ENCODE data around the gene RASSF4. TPM values are rescaled to one million over a fixed set of nuclear protein-coding genes. Genes with fewer than 3 reads are reported as not detected.

The RASSF4 gene
- total and polyA plus RNA-seq, 12 donors, result 41.2 to 120 (median 79.9) TPM

DNA sequence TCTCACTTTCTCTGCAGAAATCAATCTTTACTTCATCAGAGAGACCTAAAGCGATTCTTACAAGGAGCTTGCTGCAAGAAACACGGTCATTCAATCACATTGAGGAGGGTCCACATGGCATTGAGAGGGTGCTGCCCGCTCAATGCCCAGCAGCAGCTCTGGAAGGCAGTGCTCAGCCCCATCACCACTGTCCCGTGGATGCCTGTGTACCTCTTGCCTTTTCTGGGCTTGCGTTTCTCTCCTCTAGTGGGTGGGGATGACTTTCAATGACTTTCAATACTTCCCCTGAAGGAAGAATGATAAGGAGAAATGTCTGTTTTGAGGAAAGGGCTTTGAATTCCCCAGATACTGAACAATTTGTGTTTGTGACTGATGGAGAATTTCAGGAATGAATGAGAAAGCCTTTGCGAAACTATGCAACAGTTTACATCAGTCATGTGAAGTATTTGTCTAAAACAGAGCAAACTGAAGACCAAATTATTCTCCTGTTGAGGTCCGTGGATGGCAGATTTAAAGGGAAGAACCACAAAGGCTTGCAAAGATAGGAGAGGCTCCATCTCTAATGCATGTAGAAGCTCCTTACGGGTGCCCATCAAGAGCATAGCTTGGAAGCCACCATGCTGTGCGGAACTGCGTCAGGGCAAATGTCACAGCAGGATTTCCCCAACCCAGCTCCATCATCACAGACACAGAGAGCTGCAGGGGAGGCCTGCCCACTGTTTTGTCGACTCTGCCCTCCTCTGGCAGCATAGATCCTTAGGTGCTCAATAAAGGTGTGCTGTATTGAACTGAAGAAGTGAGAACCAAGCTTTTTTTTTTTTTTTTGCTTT, 34.5 kb downstream of the RASSF4 start:
- H3K4me1 ChIP-seq, result peaks cover 50 to 100% (median 94%) of the 10 kb centered on the region in 9 donors
- H3K36me3 ChIP-seq, result peaks cover 0 to 54% (median 27%) of the 10 kb centered on the region in 9 donors
- intact Hi-C loops (cut with DNase I), result loop anchor here in 4 of 10 donors (5.0 to 10.0 kb wide), 4 partner anchors 59 to 431 kb away; no protein-coding TSS in a partner anchor
- no peak overlapping the region for H3K4me3 ChIP-seq
- H3K27me3 ChIP-seq, result no peaks in the 10 kb centered on the region
- H3K9me3 ChIP-seq, result no peaks in the 10 kb centered on the region
- peak overlapping the region; percentile 83 to 99 (median 92) for H3K27ac ChIP-seq
- 77 to 86% methylated on average over 11 of the region's 11 CpGs for WGBS, 2 donors
- TF ChIP-seq CTCF (IDR thresholded peaks at IDR 0.05), result no peak
- DNase-seq, result no peak
- no peak for ATAC-seq

DNA sequence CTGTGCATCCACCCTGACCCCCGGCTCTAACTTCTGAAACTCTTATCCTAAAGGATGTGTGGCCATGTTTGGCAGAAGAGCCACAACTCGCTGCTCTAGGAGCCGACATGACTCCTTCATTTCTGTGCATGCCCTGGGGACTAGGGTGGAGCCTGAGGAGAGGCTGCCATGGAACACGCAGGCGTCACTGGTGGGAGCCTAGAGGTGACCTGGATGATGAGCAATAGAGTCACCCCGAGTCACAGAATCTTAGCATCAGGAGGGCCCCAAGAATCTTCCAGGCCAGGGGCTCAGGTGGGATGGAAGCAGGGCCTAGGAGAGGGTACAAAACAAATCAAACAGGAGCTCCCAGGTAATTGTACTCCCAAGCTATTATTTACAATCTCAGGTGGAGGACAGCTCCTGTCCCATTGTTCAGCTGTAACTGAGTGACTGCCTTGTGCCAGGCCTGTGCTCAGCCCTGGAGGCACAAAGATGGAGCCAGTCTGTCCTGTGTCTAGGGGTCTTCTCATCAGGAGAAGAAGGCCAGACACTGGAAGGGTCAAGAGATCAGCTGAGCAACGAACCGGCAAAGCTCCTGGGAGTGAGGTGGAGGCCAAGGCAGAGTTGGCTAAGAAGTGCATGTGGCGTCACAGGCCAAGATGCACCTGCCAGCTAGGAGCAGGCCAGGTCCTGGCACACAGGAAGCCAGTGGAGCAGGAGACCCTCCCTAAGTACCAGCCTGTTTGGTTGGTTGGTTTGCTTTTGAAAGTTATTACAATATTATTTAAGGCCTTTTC, 35.3 kb downstream of the RASSF4 start:
- WGBS, 2 donors, result 63 to 64% methylated on average over 9 of the region's 9 CpGs
- Histone ChIP-seq H3K4me3 (no peak overlapping the region), H3K36me3 (peaks cover 0 to 46% (median 19%) of the 10 kb centered on the region in 9 donors), H3K27me3 (no peaks in the 10 kb centered on the region), H3K4me1 (peaks cover 49 to 100% (median 98%) of the 10 kb centered on the region in 9 donors), H3K9me3 (no peaks in the 10 kb centered on the region), H3K27ac (peak overlapping the region; percentile 83 to 99 (median 92))
- TF ChIP-seq CTCF (IDR thresholded peaks at IDR 0.05), result no peak
- peak in 1 of 2 donors; percentile 29 for DNase-seq
- intact Hi-C loops (cut with DNase I), result loop anchor here in 5 of 10 donors (5.0 to 10.0 kb wide), 5 partner anchors 60 to 1588 kb away; partner anchors contain the start of gene HNRNPF (in 1 of the 5)
- ATAC-seq, result no peak

GRCh38 chr10:44995581-44995913, 35.9 kb downstream of the RASSF4 start:
- H3K4me1 ChIP-seq, result peaks cover 45 to 100% (median 95%) of the 10 kb centered on the region in 9 donors
- no peaks in the 10 kb centered on the region for H3K9me3 ChIP-seq
- no peaks in the 10 kb centered on the region for H3K27me3 ChIP-seq
- WGBS, 2 donors, result 25 to 31% methylated on average over 4 of the region's 4 CpGs
- peak overlapping the region; percentile 83 to 99 (median 92) for H3K27ac ChIP-seq
- ATAC-seq (no peak), DNase-seq (no peak)
- intact Hi-C loops (cut with DNase I), result loop anchor here in 4 of 10 donors (5.0 to 10.0 kb wide), 5 partner anchors 61 to 1588 kb away; partner anchors contain the start of gene HNRNPF (in 1 of the 4)
- no peak for TF ChIP-seq CTCF (IDR thresholded peaks at IDR 0.05)
- peak overlapping the region in 1 of 10 donors; percentile 3 for H3K4me3 ChIP-seq
- H3K36me3 ChIP-seq, result peaks cover 0 to 40% (median 19%) of the 10 kb centered on the region in 9 donors

Data from heart right ventricle (tissue), 16 donors.